ENCODE data around the gene ELFN1. TPM values are rescaled to one million over a fixed set of nuclear protein-coding genes. Genes with fewer than 3 reads are reported as not detected.
A peak's percentile ranks its signal among the peaks of the same experiment; 100 is the strongest.

The ELFN1 gene
- total and polyA plus RNA-seq, 9 of the 15 experiments (the other 6 are each of a cell fraction or from before 2014, with no cell fraction given): 0.04 to 0.64 (median 0.18) TPM; not detected in 2

GRCh38 chr7:1733908-1734730 lies 64.0 kb downstream of the ELFN1 start:
- TF ChIP-seq KDM5B (IDR thresholded peaks at IDR 0.05; ENCODE audit: insufficient replicate concordance, low read depth, low read length) (peak; percentile 11), ZNF76 (CRISPR knock-in tag; IDR thresholded peaks at IDR 0.05; ENCODE audit: borderline replicate concordance) (no peak), POLR2G (IDR thresholded peaks at IDR 0.05; ENCODE audit: low read depth, low read length) (0 out of 2 replicates have a peak, but pooled peaks have one; percentile 18), BHLHE40 (IDR thresholded peaks at IDR 0.05; ENCODE audit: low read length) (no peak), CHD2 (IDR thresholded peaks at IDR 0.05; ENCODE audit: low read depth, low read length) (no peak), E2F6 (IDR thresholded peaks at IDR 0.05; ENCODE audit: borderline replicate concordance in 1 of 2, extremely low read depth in 1 of 2, insufficient read depth in 1 of 2, insufficient read length in 1 of 2, low read depth in 1 of 2, low read length in 1 of 2, poor library complexity in 1 of 2, severe bottlenecking in 1 of 2) (no peak), ZNF695 (CRISPR knock-in tag; IDR thresholded peaks at IDR 0.05) (no peak), TBL1XR1 (IDR thresholded peaks at IDR 0.05; ENCODE audit: low read length in 2 of 2) (no peak), ZNF79 (CRISPR knock-in tag; IDR thresholded peaks at IDR 0.05; ENCODE audit: low read depth) (no peak), E2F5 (CRISPR knock-in tag; IDR thresholded peaks at IDR 0.05) (no peak), HMG20A (CRISPR knock-in tag; conservative IDR thresholded peaks at IDR 0.05) (no peak), HMG20B (CRISPR knock-in tag; IDR thresholded peaks at IDR 0.05) (no peak), U2AF1 (optimal IDR thresholded peaks at IDR 0.05; ENCODE audit: low read depth, low read length) (no peak), ZNF717 (CRISPR knock-in tag; IDR thresholded peaks at IDR 0.05) (no peak), ZNF431 (CRISPR knock-in tag; IDR thresholded peaks at IDR 0.05) (no peak), ZNF408 (CRISPR knock-in tag; IDR thresholded peaks at IDR 0.05; ENCODE audit: low read depth) (no peak), HLTF (IDR thresholded peaks at IDR 0.05) (no peak)
- Histone ChIP-seq H3K4me3 (no peak overlapping the region), H3K79me2 (ENCODE audit: control insufficient read depth, insufficient read depth, low read length) (no peaks in the 10 kb centered on the region), H3K4me1 (replicated peaks in 1 of 2; ENCODE audit: control insufficient read depth in 2 of 2, insufficient read depth in 2 of 2, low read length in 2 of 2) (peaks cover 0 to 33% of the 10 kb centered on the region in 2 experiments; a peak in 3 of 5 replicates), H3K9me1 (ENCODE audit: control insufficient read depth, insufficient read depth, low read length) (no peaks in the 10 kb centered on the region), H3K9ac (ENCODE audit: insufficient read depth in 1 of 2, low read depth in 2 of 2, low read length in 2 of 2) (no peak overlapping the region), H4K20me1 (replicated peaks; ENCODE audit: control insufficient read depth, insufficient read depth, low read length) (peaks cover 4% of the 10 kb centered on the region; the same call in 1 of the 2 replicates), H2AFZ (ENCODE audit: low read depth, low read length) (no peak overlapping the region), H3K36me3 (ENCODE audit: control insufficient read depth, insufficient read depth, low read length) (peaks cover 5% of the 10 kb centered on the region; the same call in 1 of the 3 replicates), H3K27me3 (ENCODE audit: control insufficient read depth in 2 of 2, insufficient read depth in 2 of 2, low read length in 2 of 2) (peaks cover 34 to 62% of the 10 kb centered on the region in 2 experiments; a peak in 4 of 5 replicates), H3K27ac (ENCODE audit: extremely low read depth, low read depth, low read length) (no peak overlapping the region), H3K9me3 (replicated peaks; ENCODE audit: control insufficient read depth, insufficient read depth, low read depth, low read length) (no peaks in the 10 kb centered on the region), H3K4me2 (ENCODE audit: insufficient read depth, low read length) (no peak overlapping the region)
- POLR2A ChIA-PET: no interaction called here
- intact Hi-C loops (cut with micrococcal nuclease) (no loop called here), in situ Hi-C loops (cut with MboI) (no loop called here)
- FAIRE-seq (no peak), DNase-seq (ENCODE audit: extremely low read depth in 1 of 4, low spot score in 3 of 4) (no peak), ATAC-seq (no peak)
- 14% methylated on average over 17 of the region's 17 CpGs for WGBS (ENCODE audit: insufficient coverage, low coverage, missing lambda C conversion rate)
- CTCF ChIA-PET (ENCODE audit: low intra/inter-chr PET ratio): no interaction called here
- BruUV-seq (replicated peaks): no TSS peak
